TTC549 (cell line): ENCODE measurements around the gene TMEM63C.
A peak's percentile ranks its signal among the peaks of the same experiment; 100 is the strongest.

Source experiments
- FAIRE-seq: peaks from 2 replicates; lab custom pipeline; 2012; peaks lifted over from hg19 to GRCh38; lab: Jason Lieb, UNC

The TMEM63C gene

GRCh38 chr14:77181603-77182437, at the start of gene TMEM63C:
Gene TMEM63C (plus strand): TSS chr14:77181798. CDS start chr14:77218814, 37,016 bp downstream.
- FAIRE-seq, result peak; percentile 91

GRCh38 chr14:77131871-77132486, 49.6 kb upstream of the TMEM63C start:
- no peak for FAIRE-seq

- no peak for FAIRE-seq
Observed at GRCh38 chr14:77133720-77134338, 47.8 kb upstream of the TMEM63C start.

GRCh38 chr14:77139022-77139421, 42.6 kb upstream of the TMEM63C start:
- FAIRE-seq, result no peak

DNA sequence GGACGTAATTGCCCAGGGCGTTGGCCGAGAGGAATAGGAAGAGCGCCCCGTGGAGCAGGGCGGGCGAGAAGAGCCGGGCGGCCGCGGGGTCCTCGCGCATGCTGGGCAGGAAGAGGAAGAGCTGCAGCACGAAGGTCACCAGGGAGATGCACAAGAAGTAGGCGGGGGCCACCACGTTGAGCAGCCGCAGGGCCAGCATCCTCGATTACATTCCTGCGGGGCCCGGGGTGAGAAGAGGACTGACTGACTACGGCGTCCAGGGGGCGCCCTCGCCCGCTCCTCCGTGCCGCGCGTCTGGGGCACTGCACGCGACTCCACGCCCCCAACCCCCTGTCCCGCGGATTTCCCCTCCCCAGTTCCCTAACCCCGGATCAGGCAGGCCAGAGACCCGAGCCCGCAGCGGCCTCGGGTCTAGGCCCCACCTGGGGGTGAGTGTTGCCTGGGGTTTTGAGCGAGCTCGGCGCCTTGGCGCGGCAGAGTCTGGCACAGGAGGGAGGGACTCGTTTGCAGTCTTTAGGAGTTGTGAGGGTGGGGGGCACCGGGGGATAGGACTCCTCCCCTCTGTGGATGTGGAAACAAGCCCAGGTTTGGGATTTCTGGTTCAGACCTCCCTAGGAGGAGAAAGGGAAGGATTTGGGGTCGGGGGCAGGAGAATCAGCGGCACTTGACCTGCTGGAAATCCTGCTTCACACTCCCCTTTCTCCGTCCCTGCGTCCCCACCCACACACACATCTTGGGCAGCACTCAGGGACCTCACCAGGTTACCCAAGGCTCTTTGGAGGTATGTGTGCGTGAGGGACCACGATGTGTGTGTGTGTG, 41.8 kb upstream of the TMEM63C start:
- no peak for FAIRE-seq

DNA sequence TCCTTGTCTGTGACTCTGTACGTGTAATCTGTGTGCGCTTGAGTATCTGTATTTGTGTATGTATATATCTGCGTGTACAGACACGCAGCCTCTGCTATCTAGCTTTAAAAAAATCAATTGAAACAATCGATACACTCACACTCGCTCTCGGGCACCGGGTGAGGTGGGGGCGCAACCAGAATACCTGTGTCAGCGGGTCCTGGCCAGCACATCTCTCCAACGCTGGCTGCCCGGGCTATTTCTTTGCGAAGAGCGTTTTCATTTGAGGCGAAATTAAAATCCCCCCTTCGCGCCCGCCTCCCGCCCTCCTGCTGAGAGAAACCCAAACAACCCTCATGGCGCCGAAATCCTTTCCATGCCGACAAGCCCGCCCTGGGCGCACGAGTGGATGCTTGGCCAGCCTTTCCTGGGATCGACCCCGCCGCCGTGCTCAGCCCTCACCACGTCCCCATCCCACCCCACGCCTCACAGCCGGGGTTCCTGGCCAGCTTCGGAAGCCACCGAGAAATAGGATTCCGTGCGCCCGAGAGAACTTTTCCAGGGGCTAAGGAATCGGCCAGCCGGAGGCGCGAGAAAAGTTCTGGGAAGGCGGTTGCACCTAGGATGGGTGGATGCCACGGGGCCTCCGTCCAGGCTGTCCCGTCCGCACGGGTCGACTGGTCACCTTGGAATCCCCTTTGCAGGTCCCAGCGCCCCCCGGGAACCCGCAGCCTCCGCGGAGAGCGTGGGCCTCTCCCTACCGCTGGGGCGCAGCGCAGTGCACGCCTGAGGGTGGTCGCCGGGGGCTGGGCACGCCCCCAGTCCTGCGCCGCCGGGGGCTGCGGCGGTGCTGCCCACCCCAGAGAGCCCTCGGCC, 41.0 kb upstream of the TMEM63C start:
- FAIRE-seq, result no peak

DNA sequence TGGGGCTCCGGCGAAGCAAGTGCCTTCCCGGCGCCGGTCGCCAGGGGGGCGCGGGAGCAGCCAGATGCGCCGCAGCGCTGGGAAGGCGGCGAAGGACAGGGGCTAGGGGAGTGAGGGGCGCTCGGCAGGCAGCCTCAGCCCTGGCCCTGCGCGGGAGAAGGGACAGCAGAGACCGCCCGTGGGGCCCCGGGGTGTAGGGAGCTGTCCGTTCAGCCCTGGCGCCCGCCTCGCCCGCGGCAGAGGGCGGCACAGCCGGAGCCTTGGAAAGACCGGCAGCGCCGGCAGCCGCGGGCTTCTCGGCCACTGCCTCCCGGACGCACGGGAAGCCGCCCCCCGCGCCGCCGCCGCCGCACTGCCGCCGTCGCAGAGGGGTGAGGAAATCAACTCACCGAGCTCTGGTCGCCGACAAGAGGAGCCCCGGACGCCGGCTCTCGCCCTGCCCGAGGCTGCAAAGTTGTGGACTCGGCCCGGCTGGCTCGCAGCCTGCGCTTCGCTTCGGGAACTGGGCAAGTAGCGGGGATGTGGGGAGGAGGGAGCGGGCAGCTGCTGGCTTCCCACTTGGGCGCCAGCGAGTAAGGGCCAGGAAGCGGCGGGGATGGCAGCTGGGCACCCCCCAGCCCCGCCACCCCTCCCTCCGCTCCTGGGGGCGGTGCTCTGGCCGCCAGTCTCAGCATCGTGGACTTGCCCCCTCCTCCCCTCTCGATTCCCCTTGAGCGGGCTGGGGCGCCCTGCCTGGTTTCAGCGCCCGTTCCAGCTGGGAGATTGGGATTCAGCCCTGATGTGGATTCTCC, 40.2 kb upstream of the TMEM63C start, which contains the start of gene ZDHHC22:
Gene ZDHHC22 (minus strand): TSS at position 578 of the 791 bp plus-strand sequence. CDS start 2,053 bp downstream, outside the sequence.
- no peak for FAIRE-seq

DNA sequence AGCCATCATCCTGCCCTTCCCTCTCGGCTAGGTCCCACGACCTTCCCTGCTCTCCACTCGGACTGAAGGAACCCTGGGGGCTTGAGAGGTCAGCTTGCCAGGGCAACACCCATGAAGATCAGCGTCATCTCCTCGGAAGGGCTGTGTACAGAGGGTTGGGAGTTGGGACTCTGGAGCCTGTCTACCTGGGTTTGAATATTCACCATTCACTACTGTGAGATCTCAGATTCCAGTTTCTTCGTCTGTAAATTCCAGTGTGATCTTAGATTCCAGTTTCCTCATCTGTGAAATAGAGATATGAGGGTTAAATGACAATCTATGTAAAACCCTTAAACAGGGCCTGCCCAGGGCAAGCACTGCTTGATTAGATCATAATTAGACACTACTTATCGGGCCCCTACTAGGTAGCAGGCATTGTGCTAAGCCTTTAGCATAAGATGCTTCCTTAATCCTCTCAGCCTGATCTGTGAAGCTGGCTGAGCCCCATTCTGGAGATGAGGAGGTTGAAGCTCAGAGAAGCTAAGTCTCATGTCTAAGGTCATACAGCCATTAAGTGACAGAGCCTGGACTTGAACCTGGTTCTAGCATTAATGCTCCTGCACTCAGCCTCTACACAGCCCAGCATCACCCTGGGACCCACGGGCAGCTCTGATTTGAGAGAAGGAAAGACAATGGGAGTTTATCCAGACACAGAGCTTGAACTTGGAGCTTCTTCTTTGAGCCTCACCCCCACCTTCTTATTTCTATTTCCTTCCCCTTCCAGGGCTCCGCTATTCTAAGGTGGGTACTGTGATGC, 39.4 kb upstream of the TMEM63C start:
- no peak for FAIRE-seq

GRCh38 chr14:77143071-77143470, 38.5 kb upstream of the TMEM63C start:
- FAIRE-seq, result no peak

DNA sequence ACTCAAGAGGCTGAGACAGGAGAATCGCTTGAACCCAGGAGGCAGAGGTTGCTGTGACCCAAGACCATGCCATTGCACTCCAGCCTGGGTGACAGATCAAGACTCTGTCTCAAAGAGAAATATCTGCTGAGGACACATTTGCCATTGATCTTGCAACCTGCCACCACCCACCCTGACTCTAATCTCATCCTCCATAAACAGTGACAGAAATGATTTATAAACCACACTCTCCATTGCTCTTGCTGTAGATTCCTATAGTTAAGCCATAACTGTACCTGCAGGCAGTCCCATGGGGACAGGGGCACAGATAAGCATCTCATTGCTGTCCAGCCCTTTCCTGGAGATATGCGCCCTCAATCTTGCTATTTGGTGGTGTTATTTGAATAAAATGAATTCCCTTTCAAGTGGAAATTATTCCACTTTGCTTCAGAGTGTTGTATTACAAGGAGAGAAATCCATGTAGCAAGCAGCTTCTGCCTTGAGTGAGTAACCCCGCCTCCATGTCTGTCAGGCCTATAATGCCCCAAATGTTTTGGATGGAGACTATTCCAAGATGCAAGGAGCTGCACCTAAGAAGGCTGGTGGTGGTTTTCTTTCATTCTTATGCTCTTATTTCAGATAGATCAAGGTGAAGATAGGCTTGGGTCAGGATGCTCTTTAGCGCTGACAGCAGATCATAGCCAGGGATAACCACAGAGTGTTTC, 37.0 kb upstream of the TMEM63C start:
- FAIRE-seq, result no peak

DNA sequence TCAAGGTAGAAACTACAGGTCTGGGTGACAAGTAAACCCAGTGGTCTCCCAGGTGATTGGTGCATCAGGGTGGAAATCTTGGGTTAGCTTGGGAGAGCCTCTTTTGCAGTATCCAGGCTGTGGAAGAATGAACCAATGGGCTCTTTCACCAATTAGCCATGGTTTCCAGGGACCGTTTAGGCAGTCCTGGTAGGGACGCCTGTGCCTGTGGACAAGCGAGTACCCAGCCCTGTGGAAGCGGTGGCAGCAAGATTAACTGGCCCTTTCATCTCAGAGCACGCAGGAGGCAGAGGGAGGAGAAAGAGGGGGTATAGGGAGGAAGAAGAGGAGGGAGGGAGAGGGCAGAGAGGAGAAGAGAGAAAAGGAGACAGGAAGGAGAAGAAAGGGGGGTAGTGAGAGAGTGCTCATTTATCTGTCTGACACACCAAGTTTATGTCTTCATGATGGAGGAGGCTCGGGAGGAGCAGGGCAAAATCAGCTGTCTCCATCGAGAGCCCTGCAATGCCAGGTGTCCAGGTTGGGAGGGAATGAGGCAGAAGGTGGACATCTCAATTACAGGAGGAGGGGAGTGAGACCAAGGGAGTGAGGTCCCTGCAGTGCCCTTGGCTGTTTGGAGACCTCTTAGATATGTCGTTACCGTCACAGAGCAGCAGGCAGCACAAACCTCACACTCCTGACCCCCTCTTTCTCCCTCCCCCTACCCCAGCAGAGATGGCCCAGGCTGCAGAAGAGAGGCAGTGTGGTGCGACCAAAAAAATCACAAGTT, 35.4 kb upstream of the TMEM63C start:
- FAIRE-seq, result no peak

DNA sequence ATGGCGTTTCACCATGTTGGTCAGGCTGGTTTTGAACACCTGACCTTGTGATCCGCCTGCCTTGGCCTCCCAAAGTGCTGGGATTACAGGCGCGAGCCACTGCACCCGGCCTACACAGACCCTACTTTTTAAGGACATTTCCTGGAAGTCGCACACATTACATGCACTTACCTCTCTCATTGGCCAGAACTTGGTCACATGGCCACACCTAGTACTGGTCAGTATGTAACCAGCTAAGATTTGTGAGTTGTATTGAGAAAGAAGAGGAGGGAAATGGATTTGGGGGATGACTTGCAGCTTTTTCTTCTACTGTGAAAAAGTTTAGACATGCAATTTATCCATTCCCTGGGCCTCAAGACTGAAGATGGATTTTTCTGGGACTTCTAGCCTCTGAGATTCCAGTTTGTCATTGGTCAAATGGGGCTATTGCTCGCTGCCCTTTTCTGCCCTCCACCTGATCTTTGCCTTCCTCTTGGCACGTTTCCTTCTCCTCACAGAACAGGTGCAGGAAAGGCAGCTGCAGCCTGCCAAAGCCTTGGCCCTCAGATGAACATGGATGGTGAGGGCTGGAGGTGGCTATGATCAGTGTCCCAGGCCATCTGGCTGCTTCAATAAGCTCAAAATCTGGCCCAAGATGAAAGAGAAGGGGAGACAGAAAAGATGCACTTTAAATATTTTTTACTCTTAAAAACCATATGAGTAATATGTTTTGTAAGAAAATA, 32.9 kb upstream of the TMEM63C start:
- FAIRE-seq, result no peak

DNA sequence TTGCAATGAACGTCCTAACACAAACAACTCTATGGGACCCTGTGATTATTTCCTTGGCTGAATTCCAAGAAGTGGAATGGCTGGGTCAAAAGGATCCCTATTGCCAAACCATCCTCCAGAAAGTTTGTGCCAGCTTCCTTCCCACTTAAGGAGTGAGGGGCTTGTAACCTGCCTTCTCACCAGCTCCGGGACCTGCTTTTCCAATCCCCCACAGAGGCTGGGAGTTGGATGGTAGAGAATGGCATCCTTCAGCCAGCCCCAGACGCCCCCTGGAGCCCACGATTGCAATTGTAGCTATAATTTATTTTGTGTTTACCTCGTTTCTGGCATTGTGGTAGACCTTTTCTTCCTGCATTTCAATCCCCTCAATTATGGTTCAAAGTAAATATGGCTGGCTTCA, 30.4 kb upstream of the TMEM63C start:
- no peak for FAIRE-seq

- peak; percentile 45 for FAIRE-seq
Observed at GRCh38 chr14:77151918-77152588, 29.5 kb upstream of the TMEM63C start.

DNA sequence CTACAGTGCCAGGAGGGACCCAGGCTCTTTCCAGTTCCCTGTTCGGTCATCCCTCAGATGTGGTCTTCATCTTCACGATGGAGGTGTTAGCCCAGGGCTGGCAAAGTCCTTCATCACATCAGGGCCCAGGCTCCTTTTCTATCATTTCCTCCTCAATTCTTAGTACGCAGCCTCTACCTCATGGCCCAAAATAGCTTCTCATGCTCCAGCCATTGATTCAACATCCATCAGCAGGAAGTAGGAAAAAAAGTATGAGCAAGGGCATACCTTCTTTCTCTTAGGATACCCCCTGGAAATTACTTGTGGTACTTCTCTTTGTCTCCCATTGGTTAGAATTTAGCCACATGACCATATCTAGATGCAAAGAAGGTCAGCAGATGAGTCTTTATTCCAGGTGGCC, 27.8 kb upstream of the TMEM63C start:
- FAIRE-seq, result no peak

DNA sequence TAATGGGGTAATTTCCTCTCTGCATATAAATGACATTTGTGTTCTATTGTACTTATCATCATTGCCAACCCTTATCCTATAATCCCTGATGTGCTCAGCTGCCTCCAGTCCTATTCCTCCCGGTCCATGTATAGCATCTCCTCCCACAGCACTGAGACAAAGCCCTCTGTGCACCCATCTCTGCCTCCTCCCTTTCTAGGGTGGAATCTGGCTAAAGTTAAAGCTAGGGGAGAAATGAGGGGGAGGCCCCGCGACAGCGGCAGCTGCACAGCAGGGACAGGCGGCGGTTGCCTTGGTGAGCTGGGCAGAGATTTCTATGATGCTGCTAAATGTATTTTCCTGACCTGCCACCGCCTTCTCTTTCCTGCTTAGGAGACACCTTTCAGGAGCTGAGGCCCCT, 27.2 kb upstream of the TMEM63C start:
- FAIRE-seq, result no peak

DNA sequence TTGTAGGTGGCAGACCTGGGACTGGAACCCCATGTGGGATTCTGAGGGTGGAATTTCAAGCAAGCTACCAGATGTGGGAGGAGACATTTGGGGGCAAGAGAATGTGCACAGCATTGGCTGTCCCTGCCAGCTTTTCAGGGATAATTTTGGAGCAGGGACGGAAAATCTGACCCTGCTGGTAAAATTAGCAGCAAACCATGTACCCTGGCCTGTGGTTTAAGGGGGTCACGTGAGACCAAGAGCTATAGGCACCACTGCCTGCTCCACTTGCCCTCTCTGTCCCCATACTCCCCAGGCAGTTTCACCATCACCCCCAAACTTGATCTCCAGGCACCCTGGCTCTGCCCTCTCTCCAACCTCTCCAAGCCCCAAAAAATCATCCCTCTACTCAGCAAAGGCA, 26.5 kb upstream of the TMEM63C start:
- FAIRE-seq, result no peak
